Measurements from ENCODE around the gene SCAMP2.

The SCAMP2 gene

GRCh38 chr15:74839526-74840395, 33.4 kb downstream of the SCAMP2 start:
- peaks cover 46 to 53% of the 10 kb centered on the region in 2 experiments for H3K36me3 ChIP-seq (ENCODE audit: control insufficient read depth in 1 of 2, insufficient read depth in 2 of 2, low read depth in 1 of 2, low read length in 2 of 2)
- no peak overlapping the region for H3K4me2 ChIP-seq (ENCODE audit: low read length, poor library complexity, severe bottlenecking)
- no peak for DNase-seq
- no peak overlapping the region for H2AK5ac ChIP-seq (ENCODE audit: low read length, severe bottlenecking)
- no peak overlapping the region for H4K91ac ChIP-seq (ENCODE audit: low read length)
- no peak overlapping the region for H3K27ac ChIP-seq (ENCODE audit: low read length, poor library complexity, severe bottlenecking)
- no peak overlapping the region for H2BK15ac ChIP-seq (ENCODE audit: low read depth, poor library complexity, severe bottlenecking)
- WGBS: 87% methylated on average over 30 of the region's 31 CpGs
- H2BK120ac ChIP-seq (ENCODE audit: low read depth, low read length): no peak overlapping the region
- H2AFZ ChIP-seq (ENCODE audit: low read depth, low read length): no peak overlapping the region
- no peak overlapping the region for H3K4me3 ChIP-seq (ENCODE audit: insufficient read depth in 1 of 2, low read depth in 1 of 2, low read length in 2 of 2)
- no peak overlapping the region for H3K18ac ChIP-seq (ENCODE audit: low read depth in 1 of 2, low read length in 2 of 2)
- H3K23ac ChIP-seq (ENCODE audit: low read length in 2 of 2): no peak overlapping the region
- H3K9me3 ChIP-seq (ENCODE audit: control insufficient read depth, low read length): no peaks in the 10 kb centered on the region
- H3K4ac ChIP-seq (ENCODE audit: low read depth in 1 of 2, low read length in 2 of 2): no peak overlapping the region
- H2BK5ac ChIP-seq (ENCODE audit: low read depth, low read length, poor library complexity, severe bottlenecking): no peak overlapping the region
- H3K14ac ChIP-seq (ENCODE audit: low read length in 2 of 2): no peak overlapping the region
- H3K4me1 ChIP-seq (ENCODE audit: control insufficient read depth, insufficient read depth, low read depth, low read length): peaks cover 11% of the 10 kb centered on the region
- no peak overlapping the region for H4K8ac ChIP-seq (ENCODE audit: low read length)
- H3K79me1 ChIP-seq (replicated peaks; ENCODE audit: low read length, poor library complexity, severe bottlenecking): peaks cover 8% of the 10 kb centered on the region
- H3K9ac ChIP-seq (ENCODE audit: low read length): no peak overlapping the region
- H3K27me3 ChIP-seq (ENCODE audit: control insufficient read depth in 1 of 2, insufficient read depth in 1 of 2, low read length in 2 of 2): no peaks in the 10 kb centered on the region
- no peak overlapping the region for H2BK12ac ChIP-seq (ENCODE audit: low read length in 2 of 2)

DNA sequence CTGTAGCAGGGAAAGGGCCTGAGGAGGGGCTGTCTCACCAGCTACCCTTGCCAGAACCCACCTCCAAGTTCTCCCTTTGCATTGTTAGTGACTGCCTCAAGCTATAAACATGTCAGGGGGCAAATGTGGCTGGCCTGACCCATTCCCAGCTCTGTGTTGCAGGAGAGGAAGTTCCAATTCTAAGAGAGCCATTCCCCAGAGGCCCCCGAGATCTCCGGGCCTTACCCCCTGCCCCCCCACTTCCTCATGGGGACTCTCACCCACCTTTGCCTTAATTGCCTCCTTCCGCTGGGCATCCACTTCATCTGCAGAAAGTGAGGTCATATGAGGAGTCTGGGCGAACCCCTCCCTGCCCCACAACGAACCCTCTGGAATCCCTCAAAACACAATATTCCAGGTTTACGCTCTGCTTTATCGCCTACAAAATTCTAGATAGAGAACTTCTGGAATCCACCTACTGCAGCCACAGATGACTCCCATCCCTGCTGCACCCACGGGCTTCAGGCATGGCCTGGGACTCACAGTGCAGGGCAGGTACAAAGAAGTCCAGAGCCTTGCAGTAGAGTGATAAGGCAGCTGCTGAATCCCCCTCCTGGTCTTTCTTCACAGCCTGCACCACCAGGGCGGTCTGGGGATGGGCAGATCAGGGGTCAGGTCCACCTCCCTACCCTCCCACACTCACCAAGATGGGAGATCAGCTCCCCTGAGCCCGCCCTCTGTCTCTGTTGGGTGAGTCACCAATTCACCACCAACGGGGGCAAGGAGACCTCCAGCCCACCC, 34.2 kb downstream of the SCAMP2 start:
- Histone ChIP-seq H3K27ac (ENCODE audit: low read length, poor library complexity, severe bottlenecking) (no peak overlapping the region), H3K14ac (ENCODE audit: low read length in 2 of 2) (no peak overlapping the region), H3K79me1 (replicated peaks; ENCODE audit: low read length, poor library complexity, severe bottlenecking) (peaks cover 8% of the 10 kb centered on the region), H2BK12ac (ENCODE audit: low read length in 2 of 2) (no peak overlapping the region), H3K9me3 (ENCODE audit: control insufficient read depth, low read length) (no peaks in the 10 kb centered on the region), H3K4me1 (ENCODE audit: control insufficient read depth, insufficient read depth, low read depth, low read length) (peaks cover 11% of the 10 kb centered on the region), H2AFZ (ENCODE audit: low read depth, low read length) (no peak overlapping the region), H2BK15ac (ENCODE audit: low read depth, poor library complexity, severe bottlenecking) (no peak overlapping the region), H4K8ac (ENCODE audit: low read length) (no peak overlapping the region), H3K23ac (ENCODE audit: low read length in 2 of 2) (no peak overlapping the region), H3K27me3 (ENCODE audit: control insufficient read depth in 1 of 2, insufficient read depth in 1 of 2, low read length in 2 of 2) (no peaks in the 10 kb centered on the region), H4K91ac (ENCODE audit: low read length) (no peak overlapping the region), H3K18ac (ENCODE audit: low read depth in 1 of 2, low read length in 2 of 2) (no peak overlapping the region), H2BK5ac (ENCODE audit: low read depth, low read length, poor library complexity, severe bottlenecking) (no peak overlapping the region), H3K9ac (ENCODE audit: low read length) (no peak overlapping the region), H2BK120ac (ENCODE audit: low read depth, low read length) (no peak overlapping the region), H3K4me3 (ENCODE audit: insufficient read depth in 1 of 2, low read depth in 1 of 2, low read length in 2 of 2) (no peak overlapping the region), H3K4me2 (ENCODE audit: low read length, poor library complexity, severe bottlenecking) (no peak overlapping the region), H3K36me3 (ENCODE audit: control insufficient read depth in 1 of 2, insufficient read depth in 2 of 2, low read depth in 1 of 2, low read length in 2 of 2) (peaks cover 41 to 45% of the 10 kb centered on the region in 2 experiments), H3K4ac (ENCODE audit: low read depth in 1 of 2, low read length in 2 of 2) (no peak overlapping the region), H2AK5ac (ENCODE audit: low read length, severe bottlenecking) (no peak overlapping the region)
- WGBS: 91% methylated on average over 11 of the region's 11 CpGs
- DNase-seq: no peak

DNA sequence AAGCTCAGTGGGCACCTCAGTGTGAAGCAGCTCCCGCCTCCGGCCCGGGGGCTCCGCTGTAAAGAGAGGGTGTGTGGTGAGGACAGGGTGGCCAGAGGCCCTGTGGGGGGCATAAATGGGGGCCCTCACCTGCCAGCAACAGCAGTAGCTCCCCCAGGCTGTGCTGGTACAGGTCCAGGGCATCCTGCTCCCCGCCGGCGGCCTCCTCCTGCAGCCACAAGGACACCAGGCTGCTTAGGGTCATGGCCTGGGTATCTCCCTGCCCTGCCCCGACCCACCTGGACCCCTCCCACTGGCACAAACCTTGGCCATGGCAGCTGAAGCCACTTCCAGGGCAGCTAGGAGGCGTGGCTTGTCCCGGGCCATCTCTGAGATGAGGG, 35.0 kb downstream of the SCAMP2 start:
- Histone ChIP-seq H2BK12ac (ENCODE audit: low read length in 2 of 2) (no peak overlapping the region), H2BK15ac (ENCODE audit: low read depth, poor library complexity, severe bottlenecking) (no peak overlapping the region), H3K4me3 (ENCODE audit: insufficient read depth in 1 of 2, low read depth in 1 of 2, low read length in 2 of 2) (peak overlapping the region in 1 of 2 experiments; percentile 18), H3K27me3 (ENCODE audit: control insufficient read depth in 1 of 2, insufficient read depth in 1 of 2, low read length in 2 of 2) (peaks cover 0 to 3% of the 10 kb centered on the region in 2 experiments), H2AK5ac (ENCODE audit: low read length, severe bottlenecking) (no peak overlapping the region), H3K14ac (ENCODE audit: low read length in 2 of 2) (no peak overlapping the region), H2BK5ac (ENCODE audit: low read depth, low read length, poor library complexity, severe bottlenecking) (no peak overlapping the region), H2AFZ (ENCODE audit: low read depth, low read length) (no peak overlapping the region), H3K36me3 (ENCODE audit: control insufficient read depth in 1 of 2, insufficient read depth in 2 of 2, low read depth in 1 of 2, low read length in 2 of 2) (peaks cover 41 to 43% of the 10 kb centered on the region in 2 experiments), H3K27ac (ENCODE audit: low read length, poor library complexity, severe bottlenecking) (no peak overlapping the region), H3K4me2 (ENCODE audit: low read length, poor library complexity, severe bottlenecking) (no peak overlapping the region), H3K9me3 (ENCODE audit: control insufficient read depth, low read length) (no peaks in the 10 kb centered on the region), H4K91ac (ENCODE audit: low read length) (no peak overlapping the region), H3K4ac (ENCODE audit: low read depth in 1 of 2, low read length in 2 of 2) (peak overlapping the region in 1 of 2 experiments; percentile 9), H4K8ac (ENCODE audit: low read length) (no peak overlapping the region), H3K18ac (ENCODE audit: low read depth in 1 of 2, low read length in 2 of 2) (no peak overlapping the region), H3K23ac (ENCODE audit: low read length in 2 of 2) (no peak overlapping the region), H3K79me1 (replicated peaks; ENCODE audit: low read length, poor library complexity, severe bottlenecking) (peaks cover 8% of the 10 kb centered on the region), H3K4me1 (ENCODE audit: control insufficient read depth, insufficient read depth, low read depth, low read length) (peaks cover 7% of the 10 kb centered on the region), H2BK120ac (ENCODE audit: low read depth, low read length) (no peak overlapping the region), H3K9ac (ENCODE audit: low read length) (no peak overlapping the region)
- DNase-seq: no peak
- 97% methylated on average over 10 of the region's 10 CpGs for WGBS

DNA sequence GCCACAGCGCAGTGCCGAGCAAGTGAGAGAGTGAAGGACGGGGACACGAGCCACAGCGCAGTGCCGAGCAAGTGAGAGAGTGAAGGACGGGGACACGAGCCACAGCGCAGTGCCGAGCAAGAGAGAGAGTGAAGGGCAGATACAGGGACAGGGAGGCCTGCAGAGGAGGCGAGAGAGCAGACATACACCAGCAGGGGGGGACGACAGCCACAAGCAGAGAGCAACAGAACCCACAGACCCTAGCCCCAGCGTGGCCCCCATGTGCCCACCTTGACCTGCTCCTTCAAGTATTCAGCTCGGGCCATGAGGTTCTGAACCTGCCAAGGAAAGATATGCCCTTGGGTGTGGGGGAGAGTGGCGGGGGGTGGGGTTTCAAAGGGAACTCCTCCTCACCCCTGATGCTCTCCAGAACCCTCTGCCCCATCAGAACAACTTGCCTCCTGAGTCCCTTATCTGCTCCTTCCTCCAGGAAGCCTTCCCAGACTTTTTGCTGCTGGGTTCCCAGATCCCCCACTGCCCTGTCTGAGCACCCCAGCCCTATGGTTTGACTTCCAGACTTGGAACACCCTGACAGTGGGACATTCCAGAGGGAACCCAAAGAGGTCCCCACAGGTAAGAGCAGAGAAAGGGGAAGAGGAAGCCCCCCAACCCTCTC, 35.6 kb downstream of the SCAMP2 start:
- H3K18ac ChIP-seq (ENCODE audit: low read depth in 1 of 2, low read length in 2 of 2): no peak overlapping the region
- H4K8ac ChIP-seq (ENCODE audit: low read length): no peak overlapping the region

More for the DNA sequence above, 35.6 kb downstream of the SCAMP2 start:
- Histone ChIP-seq H2AK5ac (ENCODE audit: low read length, severe bottlenecking) (no peak overlapping the region), H3K4ac (ENCODE audit: low read depth in 1 of 2, low read length in 2 of 2) (no peak overlapping the region), H2BK5ac (ENCODE audit: low read depth, low read length, poor library complexity, severe bottlenecking) (no peak overlapping the region), H4K91ac (ENCODE audit: low read length) (no peak overlapping the region), H2BK12ac (ENCODE audit: low read length in 2 of 2) (no peak overlapping the region), H3K36me3 (ENCODE audit: control insufficient read depth in 1 of 2, insufficient read depth in 2 of 2, low read depth in 1 of 2, low read length in 2 of 2) (peaks cover 41 to 43% of the 10 kb centered on the region in 2 experiments), H2AFZ (ENCODE audit: low read depth, low read length) (no peak overlapping the region), H3K9me3 (ENCODE audit: control insufficient read depth, low read length) (no peaks in the 10 kb centered on the region), H3K4me2 (ENCODE audit: low read length, poor library complexity, severe bottlenecking) (no peak overlapping the region), H3K79me1 (replicated peaks; ENCODE audit: low read length, poor library complexity, severe bottlenecking) (peaks cover 6% of the 10 kb centered on the region), H3K27me3 (ENCODE audit: control insufficient read depth in 1 of 2, insufficient read depth in 1 of 2, low read length in 2 of 2) (peaks cover under 1 to 6% of the 10 kb centered on the region in 2 experiments), H3K27ac (ENCODE audit: low read length, poor library complexity, severe bottlenecking) (no peak overlapping the region), H3K4me3 (ENCODE audit: insufficient read depth in 1 of 2, low read depth in 1 of 2, low read length in 2 of 2) (no peak overlapping the region), H3K9ac (ENCODE audit: low read length) (no peak overlapping the region), H2BK15ac (ENCODE audit: low read depth, poor library complexity, severe bottlenecking) (no peak overlapping the region), H3K23ac (ENCODE audit: low read length in 2 of 2) (no peak overlapping the region), H3K14ac (ENCODE audit: low read length in 2 of 2) (no peak overlapping the region), H2BK120ac (ENCODE audit: low read depth, low read length) (no peak overlapping the region), H3K4me1 (ENCODE audit: control insufficient read depth, insufficient read depth, low read depth, low read length) (peaks cover 6% of the 10 kb centered on the region)
- 90% methylated on average over 10 of the region's 15 CpGs for WGBS
- no peak for DNase-seq

All from mesenchymal stem cell (in vitro differentiated cells and primary cell).